ENCODE results near the gene FOXN1. TPM values are rescaled to one million over a fixed set of nuclear protein-coding genes. Genes with fewer than 3 reads are reported as not detected.

Gene FOXN1
- polyA plus RNA-seq, 4 donors: 0.16 to 0.85 (median 0.58) TPM

DNA sequence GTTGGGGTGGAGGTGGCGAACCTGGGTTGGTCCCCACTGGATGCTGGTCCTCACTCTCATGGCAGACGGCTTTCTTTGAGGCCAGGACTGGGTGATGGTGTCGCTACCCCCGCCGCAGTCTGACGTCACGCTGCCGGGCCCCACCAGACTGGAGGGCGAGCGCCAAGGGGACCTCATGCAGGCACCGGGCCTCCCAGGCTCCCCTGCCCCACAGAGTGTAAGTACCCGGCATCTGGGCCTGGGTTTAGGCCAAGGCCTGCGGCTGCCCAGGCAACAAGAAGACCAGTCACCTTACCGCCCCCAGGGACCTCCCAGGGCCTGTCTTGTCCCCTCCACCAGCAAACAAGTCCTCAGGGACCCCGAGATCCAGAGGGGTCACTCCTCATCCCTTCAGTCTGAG lies 17.7 kb downstream of the FOXN1 start:
- no peak for DNase-seq (ENCODE audit: low read depth in 4 of 4, low spot score in 3 of 4)

DNA sequence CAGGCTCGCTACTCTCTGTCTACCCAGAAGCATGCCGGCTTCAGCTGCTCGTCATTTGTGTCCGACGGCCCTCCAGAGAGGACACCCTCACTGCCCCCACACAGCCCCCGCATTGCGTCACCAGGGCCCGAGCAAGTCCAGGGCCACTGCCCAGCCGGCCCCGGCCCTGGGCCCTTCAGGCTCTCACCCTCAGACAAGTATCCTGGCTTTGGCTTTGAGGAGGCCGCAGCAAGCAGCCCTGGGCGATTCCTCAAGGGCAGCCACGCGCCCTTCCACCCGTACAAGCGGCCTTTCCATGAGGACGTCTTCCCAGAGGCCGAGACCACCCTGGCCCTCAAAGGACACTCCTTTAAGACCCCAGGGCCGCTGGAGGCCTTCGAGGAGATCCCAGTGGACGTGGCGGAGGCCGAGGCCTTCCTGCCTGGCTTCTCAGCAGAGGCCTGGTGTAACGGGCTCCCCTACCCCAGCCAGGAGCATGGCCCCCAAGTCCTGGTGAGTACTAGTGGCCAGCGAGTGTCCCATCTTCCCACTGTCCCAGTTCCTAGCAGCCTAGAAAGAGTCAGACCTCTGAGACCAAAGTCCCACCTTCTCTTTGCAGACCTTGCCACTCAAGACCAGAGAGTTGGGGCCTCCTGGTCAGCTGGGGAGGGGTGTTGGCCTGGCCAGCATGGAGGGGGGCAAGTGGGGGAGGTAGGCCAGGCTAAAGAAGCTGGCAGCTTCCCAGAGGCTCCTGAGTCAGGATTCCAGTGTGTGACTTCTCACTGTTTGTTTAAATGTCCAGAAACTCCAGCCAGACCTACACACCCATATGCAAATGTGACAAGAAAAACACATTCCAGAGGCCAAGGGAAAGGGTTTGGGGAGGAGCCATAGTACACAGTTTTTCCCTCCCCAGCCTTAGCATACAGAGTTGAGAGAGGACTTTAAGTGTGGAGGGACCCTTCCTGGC lies 18.6 kb downstream of the FOXN1 start:
- peak; percentile 43 to 67 (median 62) for DNase-seq (ENCODE audit: low read depth in 4 of 4, low spot score in 3 of 4)

DNA sequence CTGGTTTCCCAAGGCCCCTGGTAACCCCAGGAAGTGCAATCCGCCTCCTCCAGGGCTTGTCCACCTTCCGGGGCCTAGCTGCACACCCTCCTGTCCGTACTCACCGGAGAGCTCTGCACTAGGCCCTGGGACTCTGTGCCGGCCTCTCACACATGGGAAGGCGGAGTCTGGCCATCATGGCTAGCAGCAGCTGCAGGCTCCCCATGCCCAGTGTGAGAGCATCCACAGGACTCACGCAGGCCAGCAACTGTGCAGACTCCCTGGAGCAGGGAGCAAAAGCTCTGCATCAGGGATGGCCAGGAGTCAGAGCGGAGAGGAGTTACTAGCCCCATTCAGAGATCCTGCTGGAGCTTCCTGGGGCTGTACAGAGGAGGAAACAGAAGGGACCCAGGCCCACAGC lies 20.2 kb downstream of the FOXN1 start:
- no peak for DNase-seq (ENCODE audit: low read depth in 4 of 4, low spot score in 3 of 4)

DNA sequence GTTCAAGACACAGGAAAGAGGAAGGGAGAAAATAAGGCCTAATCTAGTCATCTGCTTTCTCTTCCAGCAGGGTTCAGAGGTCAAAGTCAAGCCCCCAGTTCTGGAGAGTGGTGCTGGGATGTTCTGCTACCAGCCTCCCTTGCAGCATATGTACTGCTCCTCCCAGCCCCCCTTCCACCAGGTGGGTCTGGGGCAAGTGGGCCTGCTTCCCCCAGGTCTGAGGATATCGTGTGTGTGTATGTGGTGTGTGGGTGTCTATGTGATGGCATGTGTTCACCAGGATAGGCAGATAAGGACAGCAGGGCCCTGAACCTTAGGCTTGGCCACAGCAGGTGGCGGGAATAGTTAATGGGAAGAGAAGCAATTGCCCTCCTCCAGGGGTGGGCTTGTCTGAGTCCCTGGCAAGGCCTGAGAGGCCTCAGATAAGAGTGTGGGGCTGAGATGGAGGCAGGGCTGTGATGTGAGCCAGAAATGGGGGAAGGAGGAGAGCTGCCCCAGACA lies 21.1 kb downstream of the FOXN1 start:
- no peak for DNase-seq (ENCODE audit: low read depth in 4 of 4, low spot score in 3 of 4)

DNA sequence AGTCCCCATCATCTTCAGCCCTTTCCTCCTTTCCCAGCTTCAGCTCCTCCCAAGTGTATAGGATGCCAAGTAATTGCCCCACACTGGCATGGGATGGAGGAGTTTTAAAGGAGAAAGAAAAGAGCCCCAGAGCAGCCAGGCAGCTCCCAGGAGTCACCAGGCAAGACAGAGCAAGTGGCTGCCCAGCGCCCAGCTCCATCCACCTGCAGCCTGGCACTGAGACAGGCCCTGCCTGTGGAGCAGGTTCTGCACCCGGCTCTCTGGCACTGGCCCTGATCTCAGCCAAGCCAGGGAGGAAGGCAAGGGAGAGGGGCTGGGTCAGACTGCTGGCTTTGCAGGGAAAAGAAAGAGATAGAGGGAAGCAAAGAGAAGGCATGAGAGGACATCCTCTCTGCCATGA lies 21.7 kb downstream of the FOXN1 start:
- DNase-seq (ENCODE audit: low read depth in 4 of 4, low spot score in 3 of 4): no peak

DNA sequence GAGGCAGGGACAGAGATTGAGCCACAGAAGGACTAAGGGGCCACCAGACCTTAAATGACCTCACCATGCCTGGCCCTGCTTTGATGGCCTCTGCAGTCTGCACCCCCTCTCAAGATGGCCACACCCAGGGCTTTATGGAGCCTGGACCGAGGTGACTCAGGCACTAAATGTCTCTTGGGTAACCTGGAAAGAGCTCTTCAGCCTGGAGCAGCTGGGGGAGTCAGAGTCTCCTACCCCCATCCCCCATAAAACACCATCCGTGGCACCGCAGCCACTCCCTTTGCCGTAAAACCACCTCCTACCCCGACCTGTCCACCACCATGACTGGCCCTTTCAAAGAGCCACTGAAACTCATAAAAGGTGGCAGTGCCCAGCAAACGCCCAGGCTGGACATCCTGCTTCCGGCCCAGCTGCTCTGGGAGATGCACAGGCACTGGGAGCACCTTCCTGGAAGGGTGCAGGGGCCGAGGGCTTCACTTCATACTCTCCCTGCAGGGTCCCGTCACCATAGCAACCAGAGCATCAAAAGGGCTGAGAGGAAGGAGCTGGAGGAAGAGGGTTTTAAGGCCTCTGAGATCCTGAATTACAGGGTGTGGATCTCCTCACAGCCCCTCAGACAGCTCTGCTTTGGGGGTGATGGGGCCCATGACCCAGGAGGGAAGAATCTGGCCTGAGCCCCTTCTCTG lies 22.3 kb downstream of the FOXN1 start:
- no peak for DNase-seq (ENCODE audit: low read depth in 4 of 4, low spot score in 3 of 4)

DNA sequence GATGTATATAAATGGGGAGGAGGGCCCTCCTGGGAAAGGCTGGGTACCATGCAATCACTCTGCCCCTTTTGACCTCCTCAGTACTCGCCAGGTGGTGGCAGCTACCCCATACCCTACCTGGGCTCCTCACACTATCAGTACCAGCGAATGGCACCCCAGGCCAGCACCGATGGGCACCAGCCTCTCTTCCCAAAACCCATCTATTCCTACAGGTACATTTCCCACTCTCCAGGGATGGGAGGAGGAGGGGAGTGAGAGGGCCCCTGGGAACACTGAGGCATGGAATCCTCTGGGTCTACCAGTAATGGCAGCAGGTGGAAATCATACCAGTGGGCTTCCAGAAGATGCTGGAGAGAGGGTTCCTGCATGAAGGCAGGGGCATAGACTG lies 22.9 kb downstream of the FOXN1 start:
- no peak for DNase-seq (ENCODE audit: low read depth in 4 of 4, low spot score in 3 of 4)

DNA sequence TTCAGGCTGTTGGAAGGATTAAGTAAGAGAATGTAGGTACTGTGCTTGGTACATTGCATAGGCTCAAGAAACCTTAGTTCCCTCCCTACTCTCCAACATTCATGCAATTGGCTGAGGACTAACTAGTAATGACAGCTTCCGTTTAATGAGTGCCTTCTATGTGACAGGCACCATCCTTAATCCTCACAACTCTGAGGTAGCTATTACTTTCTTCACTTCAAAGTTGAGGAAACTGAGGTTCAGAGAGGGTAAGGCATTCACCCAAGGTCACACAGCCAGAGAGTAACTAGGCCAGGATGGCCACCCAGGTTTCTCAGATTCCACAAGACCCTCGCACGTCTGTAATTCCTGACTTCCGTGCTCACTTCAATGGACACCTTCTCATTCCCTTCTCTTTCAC lies 24.1 kb downstream of the FOXN1 start:
- DNase-seq (ENCODE audit: low read depth in 4 of 4, low spot score in 3 of 4): no peak

DNA sequence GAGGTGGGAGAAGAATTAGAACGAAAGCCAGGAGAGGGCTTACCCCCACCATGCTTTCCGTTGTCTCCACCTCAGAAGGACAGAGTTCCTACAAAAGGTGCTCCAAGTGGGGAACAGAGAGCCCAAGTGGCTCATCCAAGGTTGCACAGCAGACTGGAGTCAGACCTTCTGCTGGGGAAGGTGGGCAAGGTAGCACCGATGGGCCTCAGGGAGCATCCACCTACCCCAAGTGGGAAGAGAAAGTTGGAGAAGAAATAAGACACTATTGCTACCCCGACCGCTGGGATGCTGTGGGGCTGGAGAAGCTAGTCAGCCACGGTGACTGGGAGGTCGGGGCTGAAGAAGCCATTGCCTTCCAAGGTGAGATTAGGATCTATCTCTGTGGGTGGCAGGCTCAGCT lies 24.8 kb downstream of the FOXN1 start:
- DNase-seq (ENCODE audit: low read depth in 4 of 4, low spot score in 3 of 4): no peak

DNA sequence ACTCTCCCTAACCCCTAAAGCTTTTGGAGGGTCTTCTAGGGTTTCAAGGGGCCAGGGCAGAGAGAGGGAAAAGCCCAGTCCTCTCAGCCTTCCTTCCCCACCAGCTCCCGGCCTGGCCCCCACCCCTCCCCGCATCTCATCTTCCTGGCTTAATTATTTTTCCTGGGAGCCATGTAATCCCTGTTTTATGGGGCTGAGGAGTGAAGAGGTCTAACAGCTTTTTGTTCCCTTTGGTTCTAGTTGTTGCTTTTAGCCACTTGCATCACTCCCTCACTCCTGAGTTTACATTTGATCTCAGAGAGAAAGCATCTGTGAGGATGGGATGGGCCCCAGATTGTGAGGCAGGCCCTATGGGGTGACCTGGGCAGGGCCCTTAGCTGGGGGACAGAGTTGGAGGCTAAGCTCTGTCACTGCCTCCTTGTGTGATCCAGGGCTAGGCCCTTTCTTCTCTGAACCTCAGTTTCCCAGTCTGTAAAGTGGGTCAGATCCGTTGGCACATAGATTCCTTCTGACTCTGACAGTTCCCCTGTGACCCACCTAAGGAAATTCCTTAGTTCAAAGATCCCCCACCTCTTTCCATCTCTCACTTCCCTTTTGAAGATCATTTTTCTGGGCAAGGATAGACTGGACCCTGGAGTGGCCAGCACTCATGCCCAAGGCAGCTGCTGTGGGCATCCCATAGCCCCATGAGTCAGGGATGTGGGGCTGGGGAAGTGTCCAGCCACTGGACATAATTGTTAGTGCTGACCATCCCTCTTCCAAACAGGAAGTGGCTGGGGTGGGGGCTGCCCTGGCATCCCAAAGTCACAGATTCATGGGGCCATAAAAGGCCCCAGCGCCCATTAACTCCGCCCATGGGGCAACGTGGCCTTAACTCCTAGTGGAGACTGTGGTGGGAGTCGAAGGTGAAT lies 26.2 kb downstream of the FOXN1 start:
- DNase-seq (ENCODE audit: low read depth in 4 of 4, low spot score in 3 of 4): no peak

DNA sequence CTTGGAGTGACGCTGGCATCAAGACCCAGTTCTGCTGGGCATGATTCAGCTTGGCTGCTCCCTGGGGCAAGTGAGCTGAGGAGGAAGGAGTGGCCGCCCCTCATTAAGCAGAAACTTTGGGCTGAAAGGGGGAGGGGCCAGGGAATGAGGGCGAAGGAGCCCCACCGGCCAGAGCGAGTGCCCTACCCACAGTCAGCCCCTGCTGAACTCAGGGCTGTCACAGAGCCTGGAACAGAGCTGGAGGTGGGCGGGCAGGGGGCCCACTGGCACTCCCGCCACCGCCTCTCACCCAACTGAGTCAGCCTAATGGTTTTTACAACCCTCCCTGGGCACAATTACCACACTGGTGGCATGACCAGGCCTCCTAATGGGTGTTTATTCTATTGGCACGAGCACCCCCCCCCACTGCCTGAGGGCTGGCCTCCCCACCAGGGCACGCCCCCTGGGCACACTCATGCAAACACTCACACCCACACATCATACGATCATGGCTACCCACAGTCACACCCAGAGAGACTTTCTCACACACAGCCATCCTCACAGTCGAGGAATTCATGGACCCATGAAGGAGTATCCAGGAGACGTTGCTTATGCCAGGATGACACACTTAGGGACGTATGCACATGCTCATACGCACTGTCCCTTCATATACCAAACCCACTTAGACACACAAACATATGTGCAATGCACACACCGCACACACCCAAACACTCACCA lies 27.1 kb downstream of the FOXN1 start:
- DNase-seq (ENCODE audit: low read depth in 4 of 4, low spot score in 3 of 4): no peak

DNA sequence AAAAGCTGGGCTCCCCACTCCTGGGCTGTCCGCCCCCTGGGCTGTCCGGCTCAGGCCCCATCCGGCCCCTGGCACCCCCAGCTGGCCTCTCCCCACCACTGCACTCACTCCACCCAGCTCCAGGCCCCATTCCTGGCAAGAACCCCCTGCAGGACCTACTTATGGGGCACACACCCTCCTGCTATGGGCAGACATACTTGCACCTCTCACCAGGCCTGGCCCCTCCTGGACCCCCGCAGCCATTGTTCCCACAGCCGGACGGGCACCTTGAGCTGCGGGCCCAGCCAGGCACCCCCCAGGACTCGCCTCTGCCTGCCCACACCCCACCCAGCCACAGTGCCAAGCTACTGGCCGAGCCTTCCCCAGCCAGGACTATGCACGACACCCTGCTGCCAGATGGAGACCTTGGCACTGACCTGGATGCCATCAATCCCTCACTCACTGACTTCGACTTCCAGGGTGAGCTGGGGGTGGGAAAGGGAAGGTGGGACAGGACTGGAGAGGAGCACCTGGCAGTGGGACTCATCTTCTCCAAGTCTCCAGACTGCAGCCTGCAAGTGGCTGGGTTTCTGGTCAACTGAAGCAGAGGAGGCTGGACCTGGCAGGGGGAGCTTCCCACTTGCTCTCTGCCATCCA lies 28.7 kb downstream of the FOXN1 start:
- DNase-seq (ENCODE audit: low read depth in 4 of 4, low spot score in 3 of 4): no peak

DNA sequence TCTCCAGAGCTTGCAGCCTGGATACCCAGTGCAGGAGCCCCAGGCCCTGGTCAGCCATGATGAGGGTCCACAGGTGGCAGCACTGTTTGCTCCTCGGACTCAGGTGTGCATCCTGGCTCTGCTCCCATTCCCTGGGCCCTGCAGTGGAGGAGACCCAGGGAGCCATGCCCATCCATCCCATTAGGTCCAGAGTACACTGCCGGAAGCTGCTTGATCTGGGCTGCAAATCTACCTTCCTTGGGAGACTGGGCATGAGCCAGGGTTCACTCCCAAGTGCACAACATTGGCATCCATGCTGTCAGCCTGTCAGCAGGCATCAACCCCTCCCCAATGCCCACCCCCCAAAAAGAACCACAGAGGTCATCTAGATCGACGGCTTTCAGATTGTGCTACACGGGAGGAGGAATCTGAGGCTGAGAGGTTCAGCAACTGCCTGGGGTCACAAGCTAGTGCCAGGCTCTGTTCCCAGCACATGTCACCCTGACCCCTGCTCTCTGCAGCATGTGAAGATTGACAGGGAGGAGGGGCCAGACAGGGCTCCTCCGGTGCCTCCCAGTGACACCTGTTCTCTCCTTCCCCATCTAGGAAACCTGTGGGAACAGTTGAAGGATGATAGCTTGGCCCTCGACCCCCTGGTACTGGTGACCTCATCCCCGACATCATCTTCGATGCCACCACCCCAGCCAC lies 30.5 kb downstream of the FOXN1 start:
- DNase-seq (ENCODE audit: low read depth in 4 of 4, low spot score in 3 of 4): no peak

DNA sequence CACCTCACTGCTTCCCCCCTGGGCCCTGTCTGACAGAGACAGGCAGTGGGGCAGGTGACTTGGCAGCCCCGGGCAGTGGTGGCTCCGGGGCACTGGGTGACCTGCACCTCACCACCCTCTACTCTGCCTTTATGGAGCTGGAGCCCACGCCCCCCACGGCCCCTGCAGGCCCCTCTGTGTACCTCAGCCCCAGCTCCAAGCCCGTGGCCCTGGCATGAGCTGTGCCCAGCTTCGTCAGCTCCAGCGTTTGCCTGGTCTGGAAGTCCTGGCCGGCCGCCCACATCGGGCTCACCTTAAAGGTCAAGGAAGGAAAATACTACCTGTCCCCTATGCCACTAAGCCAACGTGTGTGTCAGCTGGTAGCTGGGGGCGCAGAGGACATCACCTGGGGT lies 31.1 kb downstream of the FOXN1 start:
- DNase-seq (ENCODE audit: low read depth in 4 of 4, low spot score in 3 of 4): no peak

DNA sequence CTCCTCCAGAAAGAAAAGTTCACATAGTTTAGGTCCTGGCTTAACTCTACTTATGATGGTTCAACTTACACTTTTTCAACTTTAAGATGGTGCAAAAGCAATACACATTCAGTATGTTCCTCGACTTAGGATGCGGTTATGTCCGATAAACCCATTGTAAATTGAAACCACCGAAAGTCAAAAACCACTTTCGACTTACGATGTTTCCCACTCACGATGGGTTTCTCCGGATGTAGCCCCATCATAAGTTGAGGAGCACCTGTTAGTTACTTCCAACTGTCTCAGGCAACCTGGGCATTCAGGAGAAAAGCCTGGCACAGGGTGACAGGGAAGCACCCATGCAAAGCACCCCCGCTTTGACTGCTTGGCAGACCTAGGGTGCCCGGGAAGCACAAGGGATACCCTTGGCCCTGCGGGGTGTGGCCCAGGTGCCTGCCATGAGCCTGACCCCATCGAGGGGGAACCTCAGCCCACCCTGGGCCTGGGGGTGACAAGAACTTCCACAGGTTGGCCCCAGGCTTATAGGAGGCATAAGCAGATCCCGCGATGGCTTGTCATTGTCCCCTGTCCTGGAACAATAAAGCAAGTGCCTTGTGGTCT lies 32.2 kb downstream of the FOXN1 start:
- DNase-seq (ENCODE audit: low read depth in 4 of 4, low spot score in 3 of 4): no peak

DNA sequence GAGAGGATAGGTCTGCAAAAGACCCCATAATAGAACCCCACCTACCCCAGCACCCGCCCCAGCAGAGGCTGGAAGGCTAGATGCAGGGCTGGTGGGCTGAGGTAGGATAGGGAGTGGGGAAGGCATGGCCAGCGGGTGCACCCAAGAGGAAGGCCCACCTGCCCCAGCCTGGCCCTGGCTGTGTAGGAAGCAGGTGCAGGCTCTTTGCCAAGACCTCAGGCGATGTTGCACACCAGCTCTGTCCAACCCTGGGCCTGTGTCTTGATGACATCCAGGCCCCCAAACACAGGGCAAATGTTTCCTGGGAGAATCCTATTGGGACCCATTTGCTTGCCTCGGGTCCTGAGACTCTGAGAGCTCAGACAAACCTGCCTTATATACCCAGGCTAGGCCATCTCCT lies 34.1 kb downstream of the FOXN1 start:
- no peak for DNase-seq (ENCODE audit: low read depth in 4 of 4, low spot score in 3 of 4)

DNA sequence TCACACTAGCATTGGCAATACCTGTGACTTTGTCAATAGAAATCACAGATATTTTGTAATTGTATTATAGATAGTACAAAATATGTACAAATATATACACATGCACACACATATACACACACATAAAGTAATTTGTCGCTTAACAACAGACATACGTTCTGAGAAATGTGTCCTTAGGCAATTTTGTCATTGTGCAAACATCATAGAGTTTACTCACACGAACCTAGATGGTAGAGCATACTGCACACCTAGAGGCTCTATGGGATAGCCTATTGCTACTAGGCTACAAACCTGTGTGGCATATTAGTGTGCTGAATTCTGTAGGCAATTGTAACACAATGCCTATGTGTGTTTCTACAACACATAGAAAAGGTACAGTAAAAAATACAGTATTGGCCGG lies 35.3 kb downstream of the FOXN1 start:
- DNase-seq (ENCODE audit: low read depth in 4 of 4, low spot score in 3 of 4): no peak

DNA sequence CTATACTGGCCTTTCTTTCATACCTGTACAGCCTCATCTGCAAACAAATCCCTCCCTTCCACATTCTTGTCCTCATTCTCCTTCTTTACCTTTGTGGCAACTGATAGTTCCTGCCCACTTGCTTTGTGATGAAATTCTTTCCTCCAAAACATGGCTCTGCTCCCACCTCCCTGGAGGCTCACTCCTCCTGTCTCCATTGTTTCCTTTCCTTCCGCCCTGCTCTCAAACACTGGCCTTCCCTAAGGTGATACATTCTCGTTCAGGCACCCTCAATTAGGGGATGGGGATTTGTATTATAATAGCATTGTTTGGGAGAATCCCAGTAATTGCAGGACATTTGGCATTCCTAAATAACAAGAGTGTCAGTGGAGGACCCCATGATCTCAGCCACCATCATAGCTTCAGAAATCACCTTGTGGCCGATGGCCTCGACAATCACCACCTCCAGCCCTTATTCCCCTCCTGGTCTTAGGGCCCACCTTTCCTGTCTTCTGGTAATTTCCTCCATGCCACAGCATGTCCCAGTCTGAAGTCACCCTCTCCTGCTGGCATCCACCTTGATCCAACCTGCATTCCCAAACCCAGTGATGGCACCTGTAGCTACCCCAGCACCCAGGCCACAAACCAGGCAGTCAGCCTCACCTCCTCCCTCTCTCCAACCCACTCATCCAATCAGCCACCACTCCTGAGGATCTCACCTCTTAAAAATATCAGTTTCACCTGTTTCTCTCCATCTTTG lies 38.4 kb downstream of the FOXN1 start:
- no peak for DNase-seq (ENCODE audit: low read depth in 4 of 4, low spot score in 3 of 4)
